ENCODE results near the gene MAG.

DNA sequence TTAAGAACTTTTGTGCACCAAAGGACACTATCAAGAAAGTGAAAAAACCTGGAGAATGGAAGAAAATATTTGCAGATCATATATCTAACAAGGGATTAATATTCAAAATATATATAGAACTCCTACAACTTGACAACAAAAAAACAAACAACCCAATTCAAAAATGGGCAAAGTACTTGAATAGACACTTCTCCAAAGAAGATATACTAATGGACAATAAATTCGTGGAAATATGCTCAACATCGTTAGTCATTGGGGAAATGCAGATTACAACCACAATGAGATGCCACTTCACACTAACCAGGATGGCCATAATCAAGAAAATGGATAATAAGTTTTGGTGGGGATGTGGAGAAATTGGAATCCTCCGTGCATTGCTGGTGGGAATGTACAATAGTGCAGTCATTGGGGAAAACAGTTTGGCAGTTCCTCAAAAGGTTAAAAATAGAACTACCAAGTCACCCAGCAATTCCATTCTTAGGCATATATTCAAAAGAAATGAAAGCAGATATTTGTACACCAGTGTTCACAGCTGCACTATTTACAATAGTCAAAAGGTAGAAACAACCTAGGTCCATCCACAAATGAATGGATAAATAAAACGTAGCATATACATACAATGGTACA, 45.4 kb upstream of the MAG start:
- TF ChIP-seq, protein P1, sequence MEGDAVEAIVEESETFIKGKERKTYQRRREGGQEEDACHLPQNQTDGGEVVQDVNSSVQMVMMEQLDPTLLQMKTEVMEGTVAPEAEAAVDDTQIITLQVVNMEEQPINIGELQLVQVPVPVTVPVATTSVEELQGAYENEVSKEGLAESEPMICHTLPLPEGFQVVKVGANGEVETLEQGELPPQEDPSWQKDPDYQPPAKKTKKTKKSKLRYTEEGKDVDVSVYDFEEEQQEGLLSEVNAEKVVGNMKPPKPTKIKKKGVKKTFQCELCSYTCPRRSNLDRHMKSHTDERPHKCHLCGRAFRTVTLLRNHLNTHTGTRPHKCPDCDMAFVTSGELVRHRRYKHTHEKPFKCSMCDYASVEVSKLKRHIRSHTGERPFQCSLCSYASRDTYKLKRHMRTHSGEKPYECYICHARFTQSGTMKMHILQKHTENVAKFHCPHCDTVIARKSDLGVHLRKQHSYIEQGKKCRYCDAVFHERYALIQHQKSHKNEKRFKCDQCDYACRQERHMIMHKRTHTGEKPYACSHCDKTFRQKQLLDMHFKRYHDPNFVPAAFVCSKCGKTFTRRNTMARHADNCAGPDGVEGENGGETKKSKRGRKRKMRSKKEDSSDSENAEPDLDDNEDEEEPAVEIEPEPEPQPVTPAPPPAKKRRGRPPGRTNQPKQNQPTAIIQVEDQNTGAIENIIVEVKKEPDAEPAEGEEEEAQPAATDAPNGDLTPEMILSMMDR (conservative IDR thresholded peaks at IDR 0.05; ENCODE audit: low read length) = no peak
- TF ChIP-seq EZH2phosphoT487 (IDR thresholded peaks at IDR 0.05; ENCODE audit: borderline replicate concordance) = no peak
